Erythroblast (primary cell): Measurements from ENCODE around the gene INPP4B.

Experiments used
- GATA1 ChIP-seq: IDR thresholded peaks from 2 replicates; pipeline ENCODE4 v1.6.1; 2011; ENCODE audit warnings: low read depth, mild to moderate bottlenecking, control low read depth, low read length, moderate library complexity
- POLR2A ChIP-seq: IDR thresholded peaks from 2 replicates; pipeline ENCODE4 v1.6.1; 2011; ENCODE audit warnings: mild to moderate bottlenecking, low read length

GRCh38 chr4:142566777-142567176 is 279.3 kb downstream of the INPP4B start:
- TF ChIP-seq POLR2A, result no peak
- no peak for TF ChIP-seq GATA1
